ENCODE results near the gene STK17B.

DNA sequence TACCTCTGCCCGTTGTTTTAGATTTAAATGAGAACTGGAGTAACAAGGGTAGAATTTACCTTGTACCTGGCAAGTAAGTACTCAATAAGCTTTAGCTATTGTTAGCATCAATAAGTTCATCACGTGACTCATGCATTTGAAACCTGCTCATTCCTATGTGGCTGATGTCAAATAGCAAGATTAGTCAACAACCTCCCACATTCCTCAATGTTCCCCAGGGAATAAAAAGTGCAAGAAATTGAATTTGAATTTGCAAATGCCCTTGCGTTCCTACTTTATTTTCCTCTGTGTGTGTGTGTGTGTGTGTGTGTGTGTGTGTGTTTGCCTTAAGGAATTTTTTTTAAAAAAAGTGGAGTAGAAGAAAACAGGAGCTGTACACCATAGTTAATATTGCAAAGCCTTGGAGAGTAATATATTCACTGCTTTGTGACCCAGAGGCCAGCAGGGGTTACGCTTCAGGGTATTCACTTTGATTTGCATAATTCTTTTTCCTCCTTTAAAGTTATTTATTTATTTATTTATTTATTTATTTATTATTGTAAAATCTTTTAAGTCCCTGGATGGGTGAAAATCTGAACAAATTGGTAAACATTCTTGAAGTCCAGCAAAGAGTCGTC is 58.9 kb downstream of the STK17B start:
- TF ChIP-seq CTCF (optimal IDR thresholded peaks at IDR 0.05 in 1 of 3, IDR thresholded peaks at IDR 0.05 in 1 of 3, conservative IDR thresholded peaks at IDR 0.05 in 1 of 3; ENCODE audit: extremely low read depth in 1 of 3, insufficient read depth in 2 of 3, low read length in 3 of 3) (no peak), EZH2 (IDR thresholded peaks at IDR 0.05; ENCODE audit: low read length) (no peak)

All from keratinocyte (primary cell).